HT-29 (cell line): ENCODE results near the gene PCED1B. TPM values are rescaled to one million over a fixed set of nuclear protein-coding genes. Genes with fewer than 3 reads are reported as not detected.
"Not testable (repeated sequence)": the region's sequence is repeated elsewhere in the genome, so short reads cannot be mapped to it uniquely, and the experiment has no call there.

Experiments
- DNase-seq: peaks from one replicate; pipeline ENCODE4 v3.0.0-alpha.2; 2015; ENCODE audit warnings: low spot score
- total RNA-seq: library from RNA; depleted of rRNA; stranded (reverse); fragments of >200 nt; shearing (Covaris generic); gene quantifications from 2 replicates; pipeline ENCODE4 v1.2.3, GENCODE V29; 2014; rRNA removed

PCED1B gene
- total RNA-seq, result 3.0 and 4.8 TPM in 2 replicates

- DNase-seq, result peak; percentile 73
Observed at GRCh38 chr12:47079468-47079980, at the start of gene PCED1B, which contains the start of gene AMIGO2. TSS of gene PCED1B (plus strand) at chr12:47079621. CDS start at chr12:47235064, 155,443 bp downstream. TSS of gene AMIGO2 (minus strand) at chr12:47079959. CDS start at chr12:47079002, 957 bp downstream.

- DNase-seq, result no peak
Observed at GRCh38 chr12:47029903-47030302, 49.5 kb upstream of the PCED1B start.

GRCh38 chr12:47032644-47033043 is 46.8 kb upstream of the PCED1B start:
- DNase-seq, result peak; percentile 84

GRCh38 chr12:47033081-47033480 is 46.3 kb upstream of the PCED1B start:
- DNase-seq, result peak; percentile 48

GRCh38 chr12:47033789-47034555 is 45.4 kb upstream of the PCED1B start:
- DNase-seq, result peak; percentile 90

- DNase-seq, result no peak
Observed at GRCh38 chr12:47034661-47035060, 44.8 kb upstream of the PCED1B start.

- peak; percentile 15 for DNase-seq
Observed at GRCh38 chr12:47035484-47035883, 43.9 kb upstream of the PCED1B start.

- DNase-seq, result peak; percentile 91
Observed at GRCh38 chr12:47038270-47038748, 41.1 kb upstream of the PCED1B start.

GRCh38 chr12:47039079-47039478 is 40.3 kb upstream of the PCED1B start:
- DNase-seq, result peak; percentile 54

GRCh38 chr12:47039756-47040155 is 39.7 kb upstream of the PCED1B start:
- peak; percentile 42 for DNase-seq

- DNase-seq, result peak; percentile 24
Observed at GRCh38 chr12:47041327-47041726, 38.1 kb upstream of the PCED1B start.

- no peak for DNase-seq
Observed at GRCh38 chr12:47048541-47048940, 30.9 kb upstream of the PCED1B start.

GRCh38 chr12:47051291-47051690 is 28.1 kb upstream of the PCED1B start:
- not testable (repeated sequence) for DNase-seq

GRCh38 chr12:47052274-47052673 is 27.1 kb upstream of the PCED1B start:
- no peak for DNase-seq

- DNase-seq, result no peak
Observed at GRCh38 chr12:47053961-47054360, 25.5 kb upstream of the PCED1B start.

GRCh38 chr12:47054659-47055058 is 24.8 kb upstream of the PCED1B start:
- no peak for DNase-seq

- not testable (repeated sequence) for DNase-seq
Observed at GRCh38 chr12:47055856-47056255, 23.6 kb upstream of the PCED1B start.

GRCh38 chr12:47056944-47057343 is 22.5 kb upstream of the PCED1B start:
- not testable (repeated sequence) for DNase-seq

GRCh38 chr12:47058640-47059039 is 20.8 kb upstream of the PCED1B start:
- DNase-seq, result not testable (repeated sequence)

GRCh38 chr12:47065546-47065945 is 13.9 kb upstream of the PCED1B start:
- no peak for DNase-seq

- DNase-seq, result no peak
Observed at GRCh38 chr12:47066278-47067025, 13.0 kb upstream of the PCED1B start.

- no peak for DNase-seq
Observed at GRCh38 chr12:47067176-47067575, 12.2 kb upstream of the PCED1B start.
